HG03342 (cell line): Measurements from ENCODE around the gene NPHP1.
"Not testable (repeated sequence)": the region's sequence is repeated elsewhere in the genome, so short reads cannot be mapped to it uniquely, and the experiment has no call there.

Experiments
- ATAC-seq: cut with Tn5 transposase; IDR thresholded peaks from one replicate; pipeline ENCODE4 v1.9.1; 2021; ENCODE audit warnings: mild to moderate bottlenecking, moderate library complexity; ENCODE audit not compliant: unreplicated experiment

NPHP1 gene

DNA sequence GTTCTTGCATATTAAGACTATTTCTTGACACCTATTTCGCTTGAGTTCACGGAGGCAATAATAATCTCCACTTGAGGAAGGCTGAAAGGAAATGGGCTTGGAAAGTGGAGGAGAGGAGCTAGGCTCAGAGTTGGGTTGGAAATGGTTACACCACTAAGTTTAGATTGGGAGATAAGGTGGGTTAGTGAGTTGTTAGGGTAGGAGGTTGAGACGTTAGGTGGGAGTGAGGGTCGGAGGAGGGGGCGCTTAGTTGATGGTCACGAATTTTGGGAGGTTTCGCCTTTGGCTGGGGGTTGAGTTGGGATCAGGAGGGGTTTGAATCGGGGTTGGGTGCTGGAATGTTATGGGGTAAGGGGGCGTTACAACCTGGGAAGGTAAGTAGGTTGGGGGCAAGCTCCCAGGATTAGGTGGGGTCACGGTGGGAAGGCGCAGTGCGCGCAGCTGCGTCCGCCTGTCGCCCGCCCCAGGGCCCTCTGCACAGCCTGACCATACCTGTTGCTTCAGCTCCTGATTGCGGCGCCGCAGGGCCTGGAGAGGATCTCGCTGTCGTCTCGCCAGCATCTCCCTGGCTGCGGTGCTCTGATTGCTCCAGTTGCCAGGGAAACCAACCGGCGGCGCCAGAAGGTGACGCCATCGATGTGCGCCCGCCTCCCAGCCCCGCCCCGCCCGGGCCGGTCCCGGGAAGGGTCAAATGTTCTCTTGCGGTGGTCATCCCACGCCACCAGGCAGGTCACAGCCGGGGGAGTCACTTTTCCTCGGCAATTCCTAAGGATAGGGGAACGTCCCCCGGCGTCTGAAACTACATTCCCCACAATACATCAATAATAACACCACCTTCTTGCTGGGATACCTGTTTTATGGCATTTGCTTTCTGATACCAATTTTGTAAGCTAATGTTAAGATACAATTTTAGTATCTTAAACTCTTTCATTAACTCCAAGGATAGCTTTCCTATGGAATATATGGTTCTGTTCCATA is at the start of gene NPHP1:
Gene NPHP1 (minus strand): TSS at position 606 of the 978 bp plus-strand sequence. CDS start 45 bp downstream, at position 561.
- ATAC-seq = peak; percentile 94

GRCh38 chr2:110248081-110248795 is 43.4 kb upstream of the NPHP1 start:
- ATAC-seq = not testable (repeated sequence)

GRCh38 chr2:110245488-110246435 is 40.9 kb upstream of the NPHP1 start:
- not testable (repeated sequence) for ATAC-seq

DNA sequence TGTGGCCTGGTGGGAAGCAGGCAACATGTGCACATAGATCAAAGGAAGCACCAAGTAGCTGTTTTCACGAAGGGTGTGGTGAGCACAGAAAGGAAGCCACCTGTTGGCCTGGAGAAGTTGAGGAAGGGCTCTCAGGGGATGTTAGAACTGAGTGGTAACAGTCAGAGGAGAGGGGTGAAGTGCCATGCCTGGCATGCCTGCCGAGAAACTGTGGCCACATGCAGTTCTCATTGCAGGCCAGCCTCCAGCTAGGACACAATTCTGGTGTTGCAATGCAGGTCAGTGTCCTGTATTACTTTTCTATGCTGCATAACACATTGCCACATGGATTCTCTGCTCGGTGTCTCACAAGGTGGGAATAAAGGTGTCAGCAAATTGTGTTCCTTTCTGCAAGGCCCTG is 38.5 kb upstream of the NPHP1 start:
- ATAC-seq = not testable (repeated sequence)

GRCh38 chr2:110234514-110234913 is 29.7 kb upstream of the NPHP1 start:
- ATAC-seq = not testable (repeated sequence)

- not testable (repeated sequence) for ATAC-seq
Observed at GRCh38 chr2:110229886-110230285, 25.1 kb upstream of the NPHP1 start.

DNA sequence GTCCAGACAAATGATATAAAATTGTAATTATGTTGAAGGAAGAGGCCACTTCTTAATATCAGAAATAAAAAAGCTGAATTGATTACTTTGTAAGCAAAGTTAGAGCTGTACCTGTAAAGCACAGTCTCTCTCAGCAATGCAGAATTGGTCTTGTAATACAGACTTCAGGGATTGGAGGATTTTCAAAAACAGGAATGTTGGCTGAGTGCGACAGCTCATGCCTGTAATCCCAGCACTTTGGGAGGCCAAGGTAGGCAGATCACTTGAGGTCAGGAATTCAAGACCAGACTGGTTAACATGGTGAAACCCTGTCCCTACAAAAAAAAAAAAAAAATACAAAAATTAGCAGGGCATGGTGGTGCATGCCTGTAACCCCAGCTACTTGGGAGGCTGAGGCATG is 17.8 kb upstream of the NPHP1 start:
- not testable (repeated sequence) for ATAC-seq

GRCh38 chr2:110221938-110222337 is 17.1 kb upstream of the NPHP1 start:
- ATAC-seq = no peak

DNA sequence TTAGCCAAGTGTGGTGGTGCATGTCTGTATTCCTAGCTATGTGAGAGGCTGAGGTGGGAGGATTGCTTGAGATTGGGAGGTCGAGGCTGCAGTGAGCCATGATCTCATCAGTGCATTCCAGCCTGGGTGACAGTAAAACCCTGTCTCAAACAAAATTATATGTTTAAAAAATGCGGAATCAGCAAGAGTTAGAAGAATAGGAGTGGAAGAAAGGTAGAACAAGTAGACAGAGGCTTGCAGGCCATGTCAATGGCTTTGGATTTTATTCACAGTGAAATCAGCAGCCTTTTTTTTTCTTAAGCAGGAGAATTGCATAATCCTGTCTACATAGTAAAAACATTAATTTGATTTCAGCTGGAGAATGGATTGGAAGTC is 15.4 kb upstream of the NPHP1 start:
- no peak for ATAC-seq

DNA sequence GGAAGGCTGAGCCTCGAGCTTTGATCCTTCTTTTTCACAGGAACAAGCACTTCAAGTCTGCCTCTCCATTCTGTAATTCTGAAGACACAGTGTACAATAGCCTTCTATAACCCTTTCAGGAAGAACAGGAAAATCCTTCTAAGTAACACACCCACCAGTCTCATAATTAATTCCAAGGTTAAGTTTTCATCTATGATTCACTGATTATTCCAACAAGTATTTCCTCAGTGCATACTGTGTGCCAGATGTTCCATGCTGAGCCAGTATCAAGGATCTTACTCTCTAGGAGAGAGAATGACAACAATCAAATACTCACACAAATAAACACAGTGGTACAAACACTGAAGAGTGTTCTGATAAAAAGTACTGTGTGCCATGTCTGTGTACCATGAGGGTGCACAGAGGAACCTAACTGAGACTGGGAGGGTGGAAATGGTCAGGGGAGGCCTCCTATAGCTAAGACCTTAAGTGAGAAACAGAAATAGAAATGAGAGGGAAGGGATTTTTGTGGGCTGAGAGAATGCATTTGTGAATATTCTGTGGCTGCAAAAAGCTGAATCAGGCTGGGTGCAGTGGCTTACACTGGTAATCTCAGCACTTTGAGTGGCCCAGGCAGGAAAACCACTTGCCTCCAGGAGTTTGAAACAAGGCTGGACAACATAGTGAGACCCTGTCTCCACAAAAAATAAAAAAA is 14.8 kb upstream of the NPHP1 start:
- ATAC-seq = no peak

DNA sequence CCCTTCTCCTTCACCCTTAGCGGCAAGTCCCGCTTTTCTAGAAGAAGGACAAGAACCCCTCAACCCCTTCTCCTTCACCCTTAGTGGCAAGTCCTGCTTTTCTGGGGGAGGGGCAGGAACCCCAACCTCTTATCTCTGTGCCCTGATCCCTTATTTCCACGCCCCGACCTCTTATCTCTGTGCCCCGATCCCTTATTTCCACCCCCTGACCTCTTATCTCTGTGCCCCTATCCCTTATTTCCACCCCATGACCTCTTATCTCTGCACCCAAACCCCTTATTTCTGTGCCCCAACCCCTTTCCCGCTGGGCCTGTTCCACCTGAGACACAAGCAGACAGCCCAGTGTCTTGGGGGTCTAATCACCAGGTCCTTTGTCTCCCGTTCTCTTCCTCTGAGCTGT is 14.1 kb upstream of the NPHP1 start:
- not testable (repeated sequence) for ATAC-seq

- no peak for ATAC-seq
Observed at GRCh38 chr2:110216803-110217202, 12.0 kb upstream of the NPHP1 start.

DNA sequence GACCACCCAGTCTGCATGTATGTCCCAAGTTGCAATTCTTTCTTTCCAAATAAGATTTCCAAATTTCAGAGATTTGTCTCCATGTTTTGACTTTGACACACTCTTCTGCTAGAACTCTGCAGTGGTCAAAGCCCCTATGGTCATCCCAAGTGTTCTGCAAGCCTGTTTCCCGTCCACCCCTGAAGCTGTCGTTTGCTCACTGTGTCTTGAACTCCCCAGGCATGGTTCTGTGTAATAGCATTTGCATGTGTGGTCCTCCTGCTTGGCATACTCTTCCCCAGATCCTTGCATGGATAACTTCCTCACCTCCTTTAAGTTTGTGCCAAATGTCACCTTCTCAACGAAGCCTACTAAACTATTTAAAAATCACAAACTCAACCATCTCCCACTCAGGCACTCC is 11.4 kb upstream of the NPHP1 start:
- no peak for ATAC-seq

GRCh38 chr2:110215566-110216158 is 10.8 kb upstream of the NPHP1 start:
- ATAC-seq = no peak

- no peak for ATAC-seq
Observed at GRCh38 chr2:110215091-110215490, 10.3 kb upstream of the NPHP1 start.

DNA sequence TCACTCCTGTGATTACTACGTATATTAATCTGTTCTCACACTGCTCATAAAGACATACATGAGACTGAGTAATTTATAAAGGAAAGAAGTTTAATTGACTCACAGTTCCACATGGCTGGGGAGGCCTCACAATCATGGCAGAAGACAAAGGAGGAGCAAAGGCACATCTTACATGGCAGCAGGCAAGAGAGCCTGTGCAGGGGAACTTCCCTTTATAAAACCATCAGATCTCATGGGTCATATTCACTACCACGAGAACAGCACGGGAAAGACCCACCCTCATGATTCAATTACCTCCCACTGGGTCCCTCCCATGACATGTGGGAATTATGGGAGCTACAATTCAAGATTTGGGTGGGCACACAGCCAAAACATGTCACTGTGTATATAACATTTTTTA is 8.7 kb upstream of the NPHP1 start:
- not testable (repeated sequence) for ATAC-seq

GRCh38 chr2:110211938-110212858 is 7.4 kb upstream of the NPHP1 start, which contains the start of gene MTLN:
Gene MTLN (minus strand): TSS chr2:110212547. CDS start chr2:110212525, 22 bp downstream.
- ATAC-seq = peak; percentile 83

GRCh38 chr2:110205660-110206455 is 1.0 kb upstream of the NPHP1 start:
- no peak for ATAC-seq
